GM11168 (cell line): Measurements from ENCODE around the gene QRICH1.

ENCODE experiments used
- in situ Hi-C: fragments of 300-500 bp; cut with MboI; formaldehyde crosslinking; loops from one replicate; pipeline ENCODE4 v1.12.0; 2022; ENCODE audit warnings: low sequenced_read_pairs; ENCODE audit not compliant: unreplicated experiment

QRICH1 gene

GRCh38 chr3:49004352-49005302 lies 89.2 kb downstream of the QRICH1 start:
- in situ Hi-C loops: no loop called here

GRCh38 chr3:49001155-49001554 lies 92.7 kb downstream of the QRICH1 start:
- in situ Hi-C loops: no loop called here

DNA sequence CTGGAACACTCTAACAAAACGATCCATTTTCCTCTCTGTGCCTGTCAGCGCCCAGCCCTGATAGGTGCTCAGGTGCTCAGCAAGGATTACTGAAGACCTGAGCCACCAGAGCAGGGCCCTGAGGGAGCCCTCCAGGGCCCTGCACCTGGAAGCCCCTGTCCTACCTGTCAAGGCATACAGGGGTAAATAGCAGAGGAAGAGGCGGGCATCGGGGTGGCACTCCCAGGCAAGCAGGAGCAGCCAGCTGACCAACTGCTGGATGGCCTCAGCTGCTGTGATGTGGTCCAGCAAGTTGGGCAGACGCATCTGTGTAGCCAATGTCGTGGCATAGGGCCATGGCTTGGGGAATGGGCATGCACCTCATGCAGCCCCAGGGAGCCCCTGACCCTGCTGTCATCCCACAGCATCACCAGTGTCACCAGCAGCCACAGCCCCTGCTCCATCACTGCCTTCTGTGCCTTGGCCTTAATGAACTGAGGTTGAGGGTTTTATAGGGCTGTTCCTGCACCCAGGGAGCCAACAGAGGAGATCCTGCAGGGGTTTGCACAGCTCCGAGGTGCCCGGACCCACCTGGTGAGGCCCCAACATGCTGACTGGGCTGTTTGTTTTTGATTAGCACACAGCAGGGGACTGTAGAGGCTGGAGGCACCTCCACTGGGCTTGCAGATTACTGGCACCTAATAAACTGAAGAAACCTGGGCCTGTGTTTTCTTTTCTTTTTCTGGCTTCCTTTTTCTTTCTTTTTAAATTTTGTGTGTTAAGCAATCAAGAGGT lies 94.6 kb downstream of the QRICH1 start:
- in situ Hi-C loops: no loop called here

- in situ Hi-C loops: no loop called here
Observed at GRCh38 chr3:48997714-48998637, 95.9 kb downstream of the QRICH1 start.

DNA sequence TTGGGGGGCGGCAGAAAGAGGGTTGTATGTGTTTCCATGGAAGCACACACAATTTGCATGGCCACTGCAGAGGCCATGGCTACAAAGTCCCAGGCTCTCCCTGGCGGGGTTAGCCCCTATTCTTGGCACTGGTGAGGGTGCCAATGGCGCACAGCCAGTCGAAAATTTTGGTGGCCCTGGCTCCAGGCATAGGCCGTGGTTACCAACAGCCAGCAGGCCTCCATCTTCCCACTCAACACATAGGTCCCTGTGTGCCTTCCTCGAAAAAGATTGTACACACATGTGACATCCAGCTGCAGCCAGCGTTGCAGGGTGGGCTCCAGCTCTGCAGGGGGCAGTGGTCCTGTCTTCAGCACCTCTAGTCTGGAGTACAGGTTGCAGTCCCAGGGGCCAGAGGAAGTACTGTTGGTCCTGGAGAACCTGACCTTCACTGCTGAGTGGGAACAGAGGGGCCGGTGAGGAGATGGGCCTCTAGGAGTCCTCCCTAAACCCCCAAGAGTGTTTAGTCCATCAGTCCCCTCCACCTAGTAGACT lies 96.7 kb downstream of the QRICH1 start:
- in situ Hi-C loops: no loop called here

- in situ Hi-C loops: no loop called here
Observed at GRCh38 chr3:48996640-48997039, 97.2 kb downstream of the QRICH1 start.

DNA sequence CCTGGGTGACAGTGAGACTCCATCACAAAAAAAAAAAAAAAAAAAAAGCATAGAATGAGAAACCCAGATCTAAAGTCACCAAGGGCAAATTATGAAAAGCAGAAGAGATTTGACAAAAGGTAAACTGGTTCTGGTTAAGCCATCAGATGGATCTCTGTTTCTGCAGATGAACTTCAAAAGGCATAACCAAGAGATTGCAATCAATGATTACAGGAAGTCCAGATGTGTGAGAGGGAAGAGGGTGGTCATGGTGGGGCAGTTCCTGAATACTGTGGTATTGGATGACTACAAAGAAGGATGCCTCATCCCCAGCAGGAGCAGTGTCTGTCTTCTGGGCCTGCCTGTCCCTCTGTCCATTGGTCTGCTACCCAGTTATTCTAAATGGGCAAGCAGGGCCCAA lies 100.0 kb downstream of the QRICH1 start:
- in situ Hi-C loops: no loop called here

GRCh38 chr3:48991851-48992545 lies 101.9 kb downstream of the QRICH1 start:
- in situ Hi-C loops: no loop called here

DNA sequence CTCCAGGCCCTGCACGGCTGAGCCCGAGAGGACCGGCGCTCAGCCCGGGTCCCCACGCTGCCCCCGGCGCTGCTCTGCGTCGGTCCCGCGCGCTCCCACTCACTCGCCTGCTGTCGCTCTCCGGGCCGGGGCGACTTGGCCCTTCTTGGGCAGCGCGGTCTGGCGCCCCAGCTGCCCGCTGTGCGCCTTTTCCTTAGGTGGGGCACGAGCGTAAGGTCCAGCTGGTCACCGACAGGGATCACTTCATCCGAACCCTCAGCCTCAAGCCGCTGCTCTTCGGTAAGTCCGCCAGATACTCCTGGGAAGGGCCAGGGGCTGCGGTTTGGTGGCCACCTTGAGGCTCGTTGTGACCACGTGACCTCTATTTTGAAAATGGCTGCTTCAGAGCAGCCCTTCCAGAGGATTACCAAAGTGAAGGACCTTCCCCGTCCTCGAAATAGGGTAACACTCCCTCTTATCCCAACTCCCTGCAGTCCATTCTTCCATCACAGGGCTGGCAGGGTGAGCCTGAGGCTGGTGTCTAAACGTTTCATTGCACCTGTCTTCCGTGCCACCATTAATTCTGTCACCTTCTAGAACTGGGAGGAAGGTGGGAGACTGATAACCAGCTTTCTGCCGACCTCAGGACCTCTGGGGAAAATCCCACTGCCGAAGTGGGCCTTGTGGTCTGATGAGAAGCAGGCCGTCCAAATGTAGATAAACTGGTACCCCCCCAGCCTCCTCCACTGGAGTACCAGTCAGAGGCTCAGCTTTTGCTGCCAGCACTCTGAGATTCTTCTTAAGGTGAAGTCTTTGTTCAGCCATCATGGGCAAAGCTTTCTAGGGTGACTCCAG lies 103.0 kb downstream of the QRICH1 start:
- in situ Hi-C loops: no loop called here

DNA sequence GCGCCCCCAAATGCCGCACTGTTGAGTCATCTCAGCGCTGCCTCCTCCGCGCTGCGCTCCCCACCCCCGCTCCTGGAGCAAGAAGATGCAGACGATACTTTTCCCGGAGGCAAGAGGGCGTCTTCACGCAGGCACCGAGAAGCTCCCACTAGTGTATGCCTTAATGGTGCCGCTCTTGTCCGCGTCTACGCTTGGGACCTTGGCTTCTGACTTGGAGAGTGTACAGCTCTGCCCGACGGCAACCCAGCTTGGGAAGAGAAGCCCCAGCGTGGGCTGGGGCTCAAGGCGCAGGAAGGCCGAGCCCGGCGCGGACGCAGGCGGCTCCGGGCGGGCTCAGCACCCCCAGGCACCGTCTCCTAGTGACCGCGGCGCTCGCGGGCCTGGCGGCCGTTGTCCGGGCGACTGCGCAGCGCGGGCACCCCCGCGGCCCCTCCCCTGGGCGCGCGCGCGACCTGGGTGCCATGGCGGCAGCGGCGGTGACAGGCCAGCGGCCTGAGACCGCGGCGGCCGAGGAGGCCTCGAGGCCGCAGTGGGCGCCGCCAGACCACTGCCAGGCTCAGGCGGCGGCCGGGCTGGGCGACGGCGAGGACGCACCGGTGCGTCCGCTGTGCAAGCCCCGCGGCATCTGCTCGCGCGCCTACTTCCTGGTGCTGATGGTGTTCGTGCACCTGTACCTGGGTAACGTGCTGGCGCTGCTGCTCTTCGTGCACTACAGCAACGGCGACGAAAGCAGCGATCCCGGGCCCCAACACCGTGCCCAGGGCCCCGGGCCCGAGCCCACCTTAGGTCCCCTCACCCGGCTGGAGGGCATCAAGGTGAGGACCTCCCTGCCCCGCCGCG lies 103.9 kb downstream of the QRICH1 start, which contains the start of gene P4HTM:
Gene P4HTM, plus strand, starts transcription at position 446 of the 840 bp plus-strand sequence. Its CDS starts 16 bp downstream, at position 462.
- in situ Hi-C loops: no loop called here

DNA sequence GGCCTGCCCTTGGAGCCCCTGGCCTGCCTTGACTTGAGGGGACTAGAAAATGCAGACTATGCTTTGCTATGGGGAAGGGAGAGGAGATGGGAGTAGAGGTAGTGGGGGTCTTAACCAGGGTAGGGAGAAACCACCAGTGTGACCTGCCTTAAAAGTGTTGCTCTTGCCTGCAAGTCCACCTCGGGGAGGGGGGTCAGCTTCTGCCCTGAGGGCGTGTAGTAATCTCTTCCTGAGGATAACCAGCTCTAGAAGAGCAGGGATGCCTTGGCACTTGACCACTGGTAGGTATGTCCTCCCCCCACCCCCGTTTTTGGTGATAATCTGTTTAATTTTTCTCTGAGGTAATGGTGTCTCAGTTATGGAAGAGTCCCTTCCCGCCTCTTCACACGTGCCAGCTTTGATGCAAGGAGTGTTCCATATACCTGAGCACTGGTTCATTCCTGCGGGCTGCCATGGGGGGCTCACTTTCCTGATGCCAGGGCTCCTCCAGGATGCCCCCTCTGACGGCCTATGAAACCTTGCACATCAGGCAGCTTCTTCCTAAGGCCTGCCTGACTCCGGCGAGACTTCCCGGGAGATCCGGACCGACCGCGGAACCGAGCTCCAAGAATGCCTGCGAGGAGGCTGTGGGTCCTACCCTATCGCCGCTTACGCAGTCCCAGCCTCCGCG lies 104.6 kb downstream of the QRICH1 start:
- in situ Hi-C loops: no loop called here

DNA sequence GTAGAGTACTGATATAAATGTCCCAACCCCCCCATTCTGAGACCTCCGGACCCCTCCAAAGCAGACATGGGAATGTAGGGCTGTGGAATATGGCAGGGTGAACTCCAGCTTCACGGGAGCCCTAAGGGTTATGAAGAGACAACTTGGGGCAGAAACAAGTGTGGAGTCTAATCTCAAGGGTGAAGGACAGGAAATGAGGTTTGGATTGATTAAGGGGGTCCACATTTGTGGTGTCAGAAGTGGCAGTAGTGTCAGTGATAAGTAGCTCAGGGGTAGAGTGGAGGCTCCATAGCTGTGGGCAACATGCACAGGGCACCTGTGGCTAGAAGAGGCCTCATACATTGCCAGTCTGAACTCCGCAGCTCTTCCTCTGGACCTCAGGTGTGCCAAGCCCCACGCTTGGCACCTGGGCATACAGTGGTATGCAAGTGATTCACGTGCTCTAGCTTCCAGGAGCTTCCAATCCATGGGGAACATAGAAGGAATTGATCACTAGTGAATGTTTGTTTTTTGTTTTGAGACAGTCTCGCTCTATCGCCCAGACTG lies 108.0 kb downstream of the QRICH1 start:
- in situ Hi-C loops: no loop called here

DNA sequence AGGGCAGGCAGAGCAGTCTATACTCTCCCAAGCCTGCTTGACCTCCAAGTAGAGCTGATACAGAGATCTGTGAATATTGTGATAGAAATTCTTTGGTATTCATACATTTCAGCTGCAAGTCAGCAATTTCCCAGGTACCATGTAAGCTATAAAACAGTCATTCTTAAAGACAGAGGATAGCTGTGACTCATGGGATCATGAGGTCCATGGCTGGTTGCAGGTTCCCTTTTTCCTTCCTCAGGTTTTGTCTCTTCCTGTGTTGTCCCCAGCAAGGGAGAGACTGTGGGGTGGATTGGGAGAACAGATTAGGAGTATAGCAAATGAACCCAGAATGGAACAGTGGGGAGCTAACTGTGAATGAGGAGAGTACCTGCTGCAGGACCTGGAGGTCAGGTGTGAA lies 109.2 kb downstream of the QRICH1 start:
- in situ Hi-C loops: no loop called here

- in situ Hi-C loops: no loop called here
Observed at GRCh38 chr3:48983096-48983495, 110.8 kb downstream of the QRICH1 start.

DNA sequence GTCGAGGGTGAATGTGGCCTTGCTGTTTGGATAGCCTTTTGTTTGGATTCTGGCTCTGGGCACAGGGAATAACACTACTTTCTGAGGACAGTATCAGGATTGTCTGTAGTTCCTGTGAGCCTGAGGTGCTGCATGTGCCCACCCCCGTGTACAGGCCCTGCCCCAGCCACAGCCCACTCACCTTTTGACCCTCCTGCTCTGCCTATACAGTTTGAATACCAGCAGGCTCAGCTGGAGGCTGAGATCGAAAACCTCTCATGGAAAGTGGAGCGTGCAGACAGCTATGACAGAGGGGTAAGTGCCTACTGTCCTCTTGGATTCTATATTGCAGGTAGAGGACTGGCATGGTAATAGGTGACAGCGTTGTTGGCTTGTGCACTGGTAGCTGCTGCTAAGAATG lies 111.2 kb downstream of the QRICH1 start:
- in situ Hi-C loops: no loop called here

DNA sequence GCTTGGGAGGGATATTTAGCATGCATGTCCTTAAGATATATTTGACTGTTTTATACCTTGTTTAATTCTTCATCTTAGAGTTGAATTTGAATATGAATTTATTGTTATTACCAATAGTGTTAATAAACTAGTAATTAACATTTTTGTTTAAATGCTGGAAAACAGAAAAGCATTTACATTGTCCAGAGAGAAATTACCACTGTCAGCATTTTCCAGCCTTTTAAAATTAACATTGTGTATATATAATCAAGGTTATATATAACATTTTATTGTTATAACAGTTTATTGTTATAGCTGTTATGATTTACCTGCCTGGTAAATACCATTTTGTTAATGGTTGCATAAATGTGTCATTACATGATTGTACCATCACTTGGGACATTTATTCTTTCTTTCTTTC lies 111.9 kb downstream of the QRICH1 start:
- in situ Hi-C loops: no loop called here

DNA sequence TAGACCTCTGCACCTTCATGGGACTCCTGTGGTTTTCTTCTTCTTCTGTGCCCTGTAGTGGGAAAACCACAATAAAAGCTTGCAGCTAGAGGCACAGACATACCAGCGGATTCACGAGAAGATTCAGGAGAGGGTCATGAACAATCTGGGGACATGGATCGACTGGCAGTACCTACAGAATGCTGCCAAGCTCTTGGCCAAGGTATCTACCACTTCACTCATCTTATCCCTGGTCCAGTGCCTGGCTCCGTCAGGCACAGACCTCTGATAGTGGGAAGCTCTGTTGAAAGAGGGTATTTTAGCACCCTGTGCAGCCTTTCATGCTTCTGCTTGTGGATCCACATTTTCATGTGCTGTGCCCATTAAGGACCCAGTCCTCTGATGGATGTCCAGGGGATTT lies 113.6 kb downstream of the QRICH1 start:
- in situ Hi-C loops: no loop called here
